Activated T-helper 1 cell treated with anti-CD3 and anti-CD28 coated beads, Interleukin-12 subunit alpha, Interleukin-12 subunit beta, Interleukin-2, Interleukin-4 antibody, amounts not matched to agents 30 ng/mL and 10 ng/mL and 1 ng/mL, durations not matched to agents 14 hours and 24 hours and 36 hours (primary cell): ENCODE results near the gene PCSK5. TPM values are rescaled to one million over a fixed set of nuclear protein-coding genes. Genes with fewer than 3 reads are reported as not detected.
"Not testable (repeated sequence)": the region's sequence is repeated elsewhere in the genome, so short reads cannot be mapped to it uniquely, and the experiment has no call there.

Experiments
- DNase-seq: peaks from one replicate; pipeline ENCODE4 v3.0.0; 2021; ENCODE audit warnings: low spot score
- H3K27ac Mint-ChIP-seq: one replicate; pipeline ENCODE4 v1.8.0; 2021; ENCODE audit warnings: mild to moderate bottlenecking, mixed read lengths
- H3K27me3 Mint-ChIP-seq: one replicate; pipeline ENCODE4 v1.8.0; 2022; ENCODE audit warnings: mild to moderate bottlenecking, moderate library complexity, mixed read lengths; ENCODE audit not compliant: insufficient read depth
- H3K36me3 Mint-ChIP-seq: one replicate; pipeline ENCODE4 v1.8.0; 2021; ENCODE audit warnings: low read depth, mixed read lengths
- H3K4me1 Mint-ChIP-seq: one replicate; pipeline ENCODE4 v1.8.0; 2021; ENCODE audit warnings: low read depth, mixed read lengths
- H3K4me3 Mint-ChIP-seq: one replicate; pipeline ENCODE4 v1.8.0; 2021; ENCODE audit warnings: mild to moderate bottlenecking, moderate library complexity, mixed read lengths
- H3K9me3 Mint-ChIP-seq: one replicate; pipeline ENCODE4 v1.8.0; 2021; ENCODE audit warnings: mixed read lengths
- intact Hi-C: fragments of 100-400 bp; cut with micrococcal nuclease; formaldehyde crosslinking; loops from one replicate; pipeline ENCODE4 v1.15.1; 2024
- total RNA-seq: library from RNA; stranded (reverse); gene quantifications from 2 replicates; pipeline ENCODE4 v1.2.3, GENCODE V29; 2022

The PCSK5 gene
- total RNA-seq, 1 donor from 2014 or later, result 3.3 TPM

- Mint-ChIP-seq H3K4me3 (no peak overlapping the region), H3K4me1 (no peaks in the 10 kb centered on the region), H3K9me3 (no peaks in the 10 kb centered on the region), H3K36me3 (no peaks in the 10 kb centered on the region), H3K27ac (no peak overlapping the region), H3K27me3 (peaks cover 2% of the 10 kb centered on the region)
- DNase-seq, result no peak
- intact Hi-C loops, result no loop called here
Observed at GRCh38 chr9:76354221-76354620, 463.7 kb downstream of the PCSK5 start.

- no peaks in the 10 kb centered on the region for H3K9me3 Mint-ChIP-seq
- intact Hi-C loops, result no loop called here
- H3K27ac Mint-ChIP-seq, result no peak overlapping the region
- H3K27me3 Mint-ChIP-seq, result peaks cover 2% of the 10 kb centered on the region
- no peak for DNase-seq
- H3K36me3 Mint-ChIP-seq, result no peaks in the 10 kb centered on the region
- no peak overlapping the region for H3K4me3 Mint-ChIP-seq
- H3K4me1 Mint-ChIP-seq, result no peaks in the 10 kb centered on the region
Observed at GRCh38 chr9:76355886-76356285, 465.4 kb downstream of the PCSK5 start.

GRCh38 chr9:76357555-76357954, 467.1 kb downstream of the PCSK5 start:
- DNase-seq, result no peak
- intact Hi-C loops, result no loop called here

GRCh38 chr9:76358628-76359280, 468.3 kb downstream of the PCSK5 start:
- Mint-ChIP-seq H3K4me3 (no peak overlapping the region), H3K27ac (no peak overlapping the region), H3K27me3 (peaks cover 2% of the 10 kb centered on the region), H3K4me1 (no peaks in the 10 kb centered on the region), H3K9me3 (no peaks in the 10 kb centered on the region), H3K36me3 (no peaks in the 10 kb centered on the region)
- DNase-seq, result no peak
- intact Hi-C loops, result no loop called here

More at GRCh38 chr9:76357555-76357954, 467.1 kb downstream of the PCSK5 start:
- Mint-ChIP-seq H3K9me3 (no peaks in the 10 kb centered on the region), H3K27ac (no peak overlapping the region), H3K4me3 (no peak overlapping the region), H3K27me3 (peaks cover 2% of the 10 kb centered on the region), H3K4me1 (no peaks in the 10 kb centered on the region), H3K36me3 (no peaks in the 10 kb centered on the region)

GRCh38 chr9:76359365-76359764, 468.9 kb downstream of the PCSK5 start:
- intact Hi-C loops, result no loop called here
- H3K4me3 Mint-ChIP-seq, result no peak overlapping the region
- no peaks in the 10 kb centered on the region for H3K4me1 Mint-ChIP-seq
- DNase-seq, result no peak
- H3K9me3 Mint-ChIP-seq, result no peaks in the 10 kb centered on the region
- H3K27ac Mint-ChIP-seq, result no peak overlapping the region
- H3K27me3 Mint-ChIP-seq, result peaks cover 2% of the 10 kb centered on the region
- H3K36me3 Mint-ChIP-seq, result no peaks in the 10 kb centered on the region

- no peaks in the 10 kb centered on the region for H3K36me3 Mint-ChIP-seq
- H3K9me3 Mint-ChIP-seq, result no peaks in the 10 kb centered on the region
- H3K4me3 Mint-ChIP-seq, result no peak overlapping the region
Observed at GRCh38 chr9:76359766-76360165, 469.3 kb downstream of the PCSK5 start.

GRCh38 chr9:76362332-76363031, 472.0 kb downstream of the PCSK5 start:
- H3K27ac Mint-ChIP-seq, H3K4me1 Mint-ChIP-seq, H3K36me3 Mint-ChIP-seq, intact Hi-C loops, H3K4me3 Mint-ChIP-seq, H3K9me3 Mint-ChIP-seq, H3K27me3 Mint-ChIP-seq, DNase-seq: not testable (repeated sequence)

More at GRCh38 chr9:76359766-76360165, 469.3 kb downstream of the PCSK5 start:
- intact Hi-C loops, result no loop called here
- Mint-ChIP-seq H3K27ac (no peak overlapping the region), H3K27me3 (peaks cover 2% of the 10 kb centered on the region), H3K4me1 (no peaks in the 10 kb centered on the region)
- no peak for DNase-seq

- Mint-ChIP-seq H3K4me3 (no peak overlapping the region), H3K4me1 (no peaks in the 10 kb centered on the region), H3K9me3 (no peaks in the 10 kb centered on the region), H3K27me3 (peaks cover 2% of the 10 kb centered on the region), H3K36me3 (no peaks in the 10 kb centered on the region), H3K27ac (no peak overlapping the region)
- intact Hi-C loops, result no loop called here
- no peak for DNase-seq
Observed at GRCh38 chr9:76363032-76363395, 472.5 kb downstream of the PCSK5 start.

GRCh38 chr9:76365028-76365427, 474.6 kb downstream of the PCSK5 start:
- H3K4me3 Mint-ChIP-seq, result no peak overlapping the region
- intact Hi-C loops, result no loop called here

GRCh38 chr9:76366275-76366674, 475.8 kb downstream of the PCSK5 start:
- H3K4me1 Mint-ChIP-seq, result no peaks in the 10 kb centered on the region
- no peaks in the 10 kb centered on the region for H3K36me3 Mint-ChIP-seq
- no peak for DNase-seq
- no peak overlapping the region for H3K27ac Mint-ChIP-seq
- no peak overlapping the region for H3K4me3 Mint-ChIP-seq
- intact Hi-C loops, result no loop called here
- no peaks in the 10 kb centered on the region for H3K27me3 Mint-ChIP-seq
- H3K9me3 Mint-ChIP-seq, result no peaks in the 10 kb centered on the region

More at GRCh38 chr9:76365028-76365427, 474.6 kb downstream of the PCSK5 start:
- no peaks in the 10 kb centered on the region for H3K4me1 Mint-ChIP-seq
- H3K27me3 Mint-ChIP-seq, result no peaks in the 10 kb centered on the region
- no peak overlapping the region for H3K27ac Mint-ChIP-seq
- H3K36me3 Mint-ChIP-seq, result no peaks in the 10 kb centered on the region
- DNase-seq, result no peak
- no peaks in the 10 kb centered on the region for H3K9me3 Mint-ChIP-seq

GRCh38 chr9:76369583-76369982, 479.1 kb downstream of the PCSK5 start:
- Mint-ChIP-seq H3K27me3 (no peaks in the 10 kb centered on the region), H3K27ac (no peak overlapping the region)

GRCh38 chr9:76370396-76371023, 480.0 kb downstream of the PCSK5 start:
- Mint-ChIP-seq H3K9me3 (no peaks in the 10 kb centered on the region), H3K4me3 (no peak overlapping the region), H3K4me1 (no peaks in the 10 kb centered on the region), H3K27ac (no peak overlapping the region), H3K36me3 (no peaks in the 10 kb centered on the region), H3K27me3 (no peaks in the 10 kb centered on the region)
- DNase-seq, result no peak
- intact Hi-C loops, result no loop called here

More at GRCh38 chr9:76369583-76369982, 479.1 kb downstream of the PCSK5 start:
- Mint-ChIP-seq H3K4me3 (no peak overlapping the region), H3K9me3 (no peaks in the 10 kb centered on the region), H3K36me3 (no peaks in the 10 kb centered on the region), H3K4me1 (no peaks in the 10 kb centered on the region)
- DNase-seq, result no peak
- intact Hi-C loops, result no loop called here

- H3K4me1 Mint-ChIP-seq, result no peaks in the 10 kb centered on the region
- no peaks in the 10 kb centered on the region for H3K9me3 Mint-ChIP-seq
- no peak for DNase-seq
- intact Hi-C loops, result no loop called here
- no peak overlapping the region for H3K27ac Mint-ChIP-seq
- H3K4me3 Mint-ChIP-seq, result no peak overlapping the region
- no peaks in the 10 kb centered on the region for H3K36me3 Mint-ChIP-seq
- H3K27me3 Mint-ChIP-seq, result no peaks in the 10 kb centered on the region
Observed at GRCh38 chr9:76371901-76372300, 481.4 kb downstream of the PCSK5 start.
